Type B pancreatic cell (in vitro differentiated cells): ENCODE data around the gene SIRT2. TPM values are rescaled to one million over a fixed set of nuclear protein-coding genes. Genes with fewer than 3 reads are reported as not detected.
"Not testable (repeated sequence)": the region's sequence is repeated elsewhere in the genome, so short reads cannot be mapped to it uniquely, and the experiment has no call there.

Experiments used
- DNase-seq: peaks from one replicate; pipeline ENCODE4 v3.0.0; 2021; ENCODE audit warnings: mixed read lengths; ENCODE audit not compliant: unreplicated experiment; ENCODE audit errors: extremely low spot score
- H3K27ac Mint-ChIP-seq: 2 replicates; pipeline ENCODE4 v1.8.0; 2021; ENCODE audit warnings: mild to moderate bottlenecking, mixed read lengths
- H3K27me3 Mint-ChIP-seq: 2 replicates; pipeline ENCODE4 v1.8.0; 2021; ENCODE audit warnings: mixed read lengths
- H3K36me3 Mint-ChIP-seq: 2 replicates; pipeline ENCODE4 v1.8.0; 2021; ENCODE audit warnings: mixed read lengths
- H3K4me1 Mint-ChIP-seq: one replicate; pipeline ENCODE4 v1.8.0; 2021; ENCODE audit warnings: mixed read lengths; ENCODE audit not compliant: unreplicated experiment
- H3K4me3 Mint-ChIP-seq: 2 replicates; pipeline ENCODE4 v1.8.0; 2021; ENCODE audit warnings: mild to moderate bottlenecking, mixed read lengths
- H3K9me3 Mint-ChIP-seq: 2 replicates; pipeline ENCODE4 v1.8.0; 2021; ENCODE audit warnings: mixed read lengths
- CTCF ChIP-seq: fragments of 200-600 bp; sonication (generic); conservative IDR thresholded peaks from 2 replicates; pipeline ENCODE4 v1.5.0; 2021; ENCODE audit warnings: antibody characterized with exemption, mild to moderate bottlenecking
- total RNA-seq: library from RNA; stranded (reverse); gene quantifications from 2 replicates; pipeline ENCODE4 v1.2.1, GENCODE V29; 2021; ENCODE audit warnings: low replicate concordance

Gene SIRT2
- total RNA-seq, 1 donor from 2014 or later, result 46.0 TPM

DNA sequence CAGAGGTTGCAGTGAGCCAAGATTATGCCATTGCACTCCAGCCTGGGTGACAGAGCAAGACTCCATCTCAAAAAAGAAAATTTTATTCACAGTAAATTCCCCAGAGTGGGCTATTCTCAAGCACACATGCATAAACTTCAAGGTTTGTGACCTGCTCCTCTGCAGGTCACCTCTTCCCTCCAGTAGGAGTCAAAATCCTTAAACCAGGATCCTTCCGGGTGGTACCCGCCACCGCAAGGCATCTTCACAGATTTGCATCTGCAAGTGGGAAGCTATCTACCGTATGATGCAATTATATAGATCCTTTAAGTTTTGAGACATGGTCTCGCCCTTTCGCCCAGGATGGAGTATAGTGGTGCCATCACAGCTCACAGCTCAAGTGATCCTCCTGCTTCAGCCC is 64.8 kb downstream of the SIRT2 start:
- no peaks in the 10 kb centered on the region for H3K9me3 Mint-ChIP-seq
- DNase-seq, result no peak
- no peak for TF ChIP-seq CTCF
- peak overlapping the region; percentile 99 for H3K27ac Mint-ChIP-seq
- peaks cover 36% of the 10 kb centered on the region for H3K36me3 Mint-ChIP-seq
- no peak overlapping the region for H3K4me3 Mint-ChIP-seq
- H3K4me1 Mint-ChIP-seq, result peaks cover 31% of the 10 kb centered on the region
- no peaks in the 10 kb centered on the region for H3K27me3 Mint-ChIP-seq

GRCh38 chr19:38834104-38834490 is 65.3 kb downstream of the SIRT2 start:
- DNase-seq, result no peak
- no peak overlapping the region for H3K4me3 Mint-ChIP-seq
- no peaks in the 10 kb centered on the region for H3K27me3 Mint-ChIP-seq
- H3K36me3 Mint-ChIP-seq, result peaks cover 31% of the 10 kb centered on the region
- TF ChIP-seq CTCF, result no peak
- H3K4me1 Mint-ChIP-seq, result peaks cover 31% of the 10 kb centered on the region
- no peaks in the 10 kb centered on the region for H3K9me3 Mint-ChIP-seq
- H3K27ac Mint-ChIP-seq, result peak overlapping the region; percentile 99

DNA sequence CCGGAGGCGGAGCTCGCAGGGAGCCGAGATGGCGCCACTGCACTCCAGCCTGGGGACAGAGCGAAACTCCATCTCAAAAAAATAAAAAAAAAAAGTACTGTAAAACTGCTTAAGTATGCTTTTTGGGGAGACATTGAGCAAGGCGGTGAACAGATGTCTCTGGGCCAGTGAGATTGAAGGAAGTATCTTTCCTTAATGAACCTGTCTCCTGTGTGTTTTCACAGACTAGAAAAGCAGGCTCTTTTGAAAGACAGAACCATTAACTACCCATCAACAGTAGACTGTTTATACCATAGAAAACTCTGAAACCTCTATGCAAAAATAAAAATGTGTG is 66.4 kb downstream of the SIRT2 start:
- Mint-ChIP-seq H3K27me3 (no peaks in the 10 kb centered on the region), H3K4me1 (peaks cover 31% of the 10 kb centered on the region), H3K9me3 (no peaks in the 10 kb centered on the region), H3K27ac (peak overlapping the region; percentile 99), H3K4me3 (peak overlapping the region; percentile 37), H3K36me3 (peaks cover 30% of the 10 kb centered on the region)
- no peak for TF ChIP-seq CTCF
- no peak for DNase-seq

GRCh38 chr19:38831142-38831605 is 68.2 kb downstream of the SIRT2 start:
- peak; percentile 74 for DNase-seq
- TF ChIP-seq CTCF, result no peak
- H3K4me1 Mint-ChIP-seq, result peaks cover 26% of the 10 kb centered on the region
- H3K9me3 Mint-ChIP-seq, result no peaks in the 10 kb centered on the region
- H3K27ac Mint-ChIP-seq, result peak overlapping the region; percentile 99
- H3K4me3 Mint-ChIP-seq, result peak overlapping the region; percentile 92
- no peaks in the 10 kb centered on the region for H3K27me3 Mint-ChIP-seq
- H3K36me3 Mint-ChIP-seq, result peaks cover 27% of the 10 kb centered on the region

GRCh38 chr19:38830039-38830733 is 69.2 kb downstream of the SIRT2 start:
- no peak for TF ChIP-seq CTCF
- H3K27me3 Mint-ChIP-seq, result no peaks in the 10 kb centered on the region
- H3K27ac Mint-ChIP-seq, result peak overlapping the region; percentile 99
- no peaks in the 10 kb centered on the region for H3K9me3 Mint-ChIP-seq
- H3K36me3 Mint-ChIP-seq, result peaks cover 28% of the 10 kb centered on the region
- H3K4me3 Mint-ChIP-seq, result peak overlapping the region; percentile 92
- peaks cover 29% of the 10 kb centered on the region for H3K4me1 Mint-ChIP-seq
- no peak for DNase-seq

GRCh38 chr19:38829203-38829602 is 70.2 kb downstream of the SIRT2 start:
- Mint-ChIP-seq H3K36me3 (peaks cover 36% of the 10 kb centered on the region), H3K4me1 (peaks cover 35% of the 10 kb centered on the region)
- not testable (repeated sequence) for DNase-seq, H3K27ac Mint-ChIP-seq, H3K27me3 Mint-ChIP-seq, H3K4me3 Mint-ChIP-seq, H3K9me3 Mint-ChIP-seq

Other genes with a start within 250 kb of the SIRT2 start
- gene CAPN12, start 155.1 kb downstream of the SIRT2 start, total RNA-seq, result 3.0 and 4.5 TPM in 2 replicates
- gene LGALS7, start 126.1 kb downstream of the SIRT2 start, total RNA-seq, result 1.8 and 1.9 TPM in 2 replicates
- gene LGALS7B, start 110.4 kb downstream of the SIRT2 start, total RNA-seq, result not detected in 2 replicates
- gene LGALS4, start 86.7 kb downstream of the SIRT2 start, total RNA-seq, result 33.4 and 104 TPM in 2 replicates
- gene ECH1, start 67.8 kb downstream of the SIRT2 start, total RNA-seq, result 134 and 142 TPM in 2 replicates
- gene HNRNPL, start 49.6 kb downstream of the SIRT2 start, total RNA-seq, result 338 and 451 TPM in 2 replicates
- gene RINL, start 21.3 kb downstream of the SIRT2 start, total RNA-seq, result 1.7 and 3.4 TPM in 2 replicates
- gene NFKBIB, start 351 bp upstream of the SIRT2 start, total RNA-seq, result 13.7 and 21.1 TPM in 2 replicates
- 0.55 and 1.2 TPM in 2 replicates for gene CCER2, start 12.6 kb upstream of the SIRT2 start, total RNA-seq
- 29.4 and 32.3 TPM in 2 replicates for gene SARS2, start 31.1 kb upstream of the SIRT2 start, total RNA-seq
- gene MRPS12, start 31.3 kb upstream of the SIRT2 start, total RNA-seq, result 45.6 and 58.0 TPM in 2 replicates
- gene FBXO17, start 76.1 kb upstream of the SIRT2 start, total RNA-seq, result 10.6 and 26.0 TPM in 2 replicates
- gene FBXO27, start 132.9 kb upstream of the SIRT2 start, total RNA-seq, result 8.2 and 10.1 TPM in 2 replicates
- 0.29 and 0.31 TPM in 2 replicates for gene ACP7, start 184.8 kb upstream of the SIRT2 start, total RNA-seq
- gene PAK4, start 226.2 kb upstream of the SIRT2 start, total RNA-seq, result 52.1 and 64.3 TPM in 2 replicates